ENCODE data around the gene NHLH1.
"Not testable (repeated sequence)": the region's sequence is repeated elsewhere in the genome, so short reads cannot be mapped to it uniquely, and the experiment has no call there.

The NHLH1 gene

DNA sequence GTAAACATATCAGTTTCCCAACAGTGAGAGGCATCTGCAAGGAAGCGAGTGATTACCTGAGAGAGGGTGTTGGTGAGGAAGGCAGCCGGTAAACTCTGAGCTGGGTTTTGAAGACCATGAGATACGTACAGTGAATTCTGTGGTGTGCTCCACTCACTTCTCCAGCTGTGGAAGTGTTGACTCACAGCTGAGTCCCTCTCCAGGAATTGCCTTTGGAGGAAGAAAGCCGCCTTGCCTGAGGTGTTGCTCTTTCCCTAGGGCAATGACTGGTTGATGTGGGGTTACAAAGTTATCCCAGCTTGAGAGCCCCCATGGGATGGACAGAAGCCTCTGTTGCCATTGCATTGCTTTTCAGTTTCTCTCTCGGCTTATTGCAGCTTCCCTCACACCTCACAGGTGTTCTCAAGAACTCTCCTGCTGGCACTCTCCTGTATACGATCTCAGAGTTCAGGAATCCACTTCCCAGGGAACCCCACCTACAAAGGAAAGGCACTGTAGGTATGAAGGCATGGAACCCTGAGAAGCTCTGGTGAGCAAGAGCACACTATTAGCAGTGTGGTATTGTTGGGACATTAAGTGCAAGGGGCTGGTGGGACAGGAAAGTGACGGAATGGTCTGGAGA, 10.8 kb downstream of the NHLH1 start:
- no peak for DNase-seq (ENCODE audit: low read depth in 2 of 2)

DNA sequence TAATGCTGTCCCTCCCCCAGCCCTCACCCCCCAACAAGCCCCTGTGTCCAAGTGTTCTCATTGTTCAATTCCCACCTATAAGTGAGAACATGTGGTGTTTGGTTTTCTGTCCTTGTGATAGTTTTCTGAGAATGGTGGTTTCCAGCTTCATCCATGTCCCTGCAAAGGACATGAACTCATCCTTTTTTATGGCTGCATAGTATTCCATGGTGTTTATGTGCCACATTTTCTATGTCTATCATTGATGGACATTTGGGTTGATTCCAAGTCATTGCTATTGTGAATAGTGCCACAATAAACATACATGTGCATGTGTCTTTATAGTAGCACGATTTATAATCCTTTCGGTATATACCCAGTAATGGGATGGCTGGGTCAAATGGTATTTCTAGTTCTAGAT, 17.9 kb downstream of the NHLH1 start:
- DNase-seq (ENCODE audit: low read depth in 2 of 2): not testable (repeated sequence)

GRCh38 chr1:160388406-160388805, 21.5 kb downstream of the NHLH1 start:
- not testable (repeated sequence) for DNase-seq (ENCODE audit: low read depth in 2 of 2)

DNA sequence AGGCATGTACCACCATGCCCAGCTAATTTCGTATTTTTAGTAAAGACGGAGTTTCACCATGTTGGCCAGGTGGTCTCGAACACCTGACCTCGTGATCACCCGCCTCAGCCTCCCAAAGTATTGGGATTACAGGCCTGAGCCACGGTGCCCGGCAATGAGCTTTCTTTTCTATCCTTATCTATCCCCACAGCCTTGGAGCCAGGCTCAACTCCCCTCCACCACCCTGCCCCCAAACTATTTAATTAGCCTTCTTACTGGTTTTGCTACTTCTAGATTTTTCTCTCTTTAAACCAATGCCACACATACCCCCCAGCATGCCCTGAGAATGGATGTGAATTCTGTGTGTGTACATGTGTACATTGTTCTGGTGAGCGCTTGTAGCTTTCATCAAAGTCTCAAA, 27.8 kb downstream of the NHLH1 start:
- no peak for DNase-seq (ENCODE audit: low read depth in 2 of 2)

- DNase-seq (ENCODE audit: low read depth in 2 of 2): no peak
Observed at GRCh38 chr1:160397651-160398050, 30.8 kb downstream of the NHLH1 start.

GRCh38 chr1:160398823-160399222, 32.0 kb downstream of the NHLH1 start:
- DNase-seq (ENCODE audit: low read depth in 2 of 2): no peak

DNA sequence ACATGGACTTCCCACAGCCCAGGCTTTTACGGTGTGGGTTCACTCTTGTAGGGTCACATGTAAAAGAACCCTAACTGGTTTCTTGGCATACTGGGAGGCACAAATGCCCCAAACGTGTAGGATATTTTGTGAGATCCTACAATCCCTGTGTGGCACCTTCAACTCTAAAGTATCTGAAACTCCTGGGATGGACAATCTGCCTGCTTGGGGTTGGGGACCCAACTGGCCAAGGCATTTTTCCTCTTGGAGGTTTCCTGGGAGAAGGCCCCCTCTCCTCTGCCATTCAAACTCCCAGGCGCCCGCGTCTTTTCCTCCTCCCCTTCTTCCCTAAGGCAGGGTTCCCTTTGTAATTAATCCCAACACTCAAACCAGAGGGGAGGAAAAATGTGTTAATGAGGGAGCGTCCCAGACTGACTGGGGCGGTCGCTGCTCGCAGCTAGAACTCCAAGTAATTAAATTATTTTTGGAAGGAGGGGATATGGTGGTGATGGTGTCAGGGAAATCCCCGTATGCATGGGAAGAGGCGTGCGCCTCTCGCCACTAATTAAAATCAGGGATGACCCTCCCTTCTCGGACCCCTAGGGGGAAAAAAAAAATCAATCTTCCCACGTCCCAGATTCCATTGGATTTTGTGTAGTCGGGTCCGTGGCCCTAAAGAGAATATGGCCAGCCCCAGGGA, 32.8 kb downstream of the NHLH1 start:
- no peak for DNase-seq (ENCODE audit: low read depth in 2 of 2)

GRCh38 chr1:160400223-160400645, 33.4 kb downstream of the NHLH1 start, which contains the start of gene VANGL2:
Gene VANGL2 (plus strand): TSS chr1:160400564. CDS start chr1:160415838, 15,274 bp downstream.
- DNase-seq (ENCODE audit: low read depth in 2 of 2): peak in 1 of 2 donors; percentile 18

DNA sequence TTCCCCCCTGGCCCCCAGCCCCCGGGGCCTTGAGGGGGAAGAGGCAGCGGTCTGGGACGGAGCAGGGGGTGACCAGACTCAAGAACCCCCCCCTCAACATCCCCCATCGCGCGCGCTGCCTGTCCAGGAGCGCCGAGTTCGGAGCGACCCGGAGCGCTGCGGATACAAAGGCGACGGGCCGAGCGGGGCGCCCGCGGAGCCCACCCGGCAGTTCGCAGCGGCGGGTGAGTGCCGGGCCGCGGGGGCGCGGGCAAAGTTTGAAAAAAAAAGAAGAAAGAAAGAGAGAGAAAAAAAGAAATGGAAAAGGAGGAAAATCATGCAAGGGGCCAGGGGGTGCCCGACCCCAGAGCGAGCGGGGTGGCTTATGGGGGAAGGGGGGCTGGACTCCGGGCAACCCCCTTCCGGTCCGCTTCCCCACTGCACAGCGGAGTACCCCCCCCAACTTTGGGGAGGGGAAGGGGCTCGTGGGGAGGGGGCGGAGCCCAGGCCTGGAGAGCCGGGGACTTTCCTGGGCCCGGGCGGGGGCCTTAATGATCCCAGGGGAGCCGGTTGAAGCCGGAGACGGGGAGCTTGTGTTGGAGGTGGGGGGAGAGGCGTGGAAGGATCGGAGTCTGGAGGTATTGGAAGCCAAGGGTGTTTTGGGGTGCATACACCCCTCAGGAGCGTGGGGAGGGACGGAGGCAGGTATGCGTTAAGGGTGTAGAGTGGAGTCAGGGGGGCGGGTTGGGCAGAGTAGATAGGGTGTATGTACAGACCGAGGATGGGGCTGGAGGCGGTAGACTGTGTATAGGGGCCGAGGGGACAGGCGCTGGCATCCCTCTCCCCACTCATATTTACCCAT, 34.0 kb downstream of the NHLH1 start:
- DNase-seq (ENCODE audit: low read depth in 2 of 2): no peak

DNA sequence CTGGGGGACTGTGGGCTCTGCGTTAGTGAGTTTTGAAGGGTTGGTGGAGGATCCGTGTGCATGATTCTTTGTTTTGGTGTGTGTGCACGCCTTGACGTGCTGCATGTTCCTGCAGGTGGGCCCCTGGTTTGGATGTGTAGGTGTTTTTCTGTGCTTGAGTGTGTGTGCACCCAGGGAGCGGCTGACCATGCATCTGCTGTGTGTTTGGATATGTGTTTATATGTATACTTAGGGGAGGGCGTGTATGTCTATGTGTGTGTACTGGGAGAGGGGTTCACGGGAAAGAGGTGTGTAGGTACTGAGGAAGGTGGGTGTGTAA, 34.6 kb downstream of the NHLH1 start:
- DNase-seq (ENCODE audit: low read depth in 2 of 2): no peak

- no peak for DNase-seq (ENCODE audit: low read depth in 2 of 2)
Observed at GRCh38 chr1:160402001-160402795, 35.3 kb downstream of the NHLH1 start.

GRCh38 chr1:160403244-160403643, 36.4 kb downstream of the NHLH1 start:
- DNase-seq (ENCODE audit: low read depth in 2 of 2): no peak

- DNase-seq (ENCODE audit: low read depth in 2 of 2): no peak
Observed at GRCh38 chr1:160404094-160404493, 37.2 kb downstream of the NHLH1 start.

GRCh38 chr1:160405331-160405877, 38.5 kb downstream of the NHLH1 start:
- no peak for DNase-seq (ENCODE audit: low read depth in 2 of 2)

- no peak for DNase-seq (ENCODE audit: low read depth in 2 of 2)
Observed at GRCh38 chr1:160406131-160406968, 39.5 kb downstream of the NHLH1 start.

DNA sequence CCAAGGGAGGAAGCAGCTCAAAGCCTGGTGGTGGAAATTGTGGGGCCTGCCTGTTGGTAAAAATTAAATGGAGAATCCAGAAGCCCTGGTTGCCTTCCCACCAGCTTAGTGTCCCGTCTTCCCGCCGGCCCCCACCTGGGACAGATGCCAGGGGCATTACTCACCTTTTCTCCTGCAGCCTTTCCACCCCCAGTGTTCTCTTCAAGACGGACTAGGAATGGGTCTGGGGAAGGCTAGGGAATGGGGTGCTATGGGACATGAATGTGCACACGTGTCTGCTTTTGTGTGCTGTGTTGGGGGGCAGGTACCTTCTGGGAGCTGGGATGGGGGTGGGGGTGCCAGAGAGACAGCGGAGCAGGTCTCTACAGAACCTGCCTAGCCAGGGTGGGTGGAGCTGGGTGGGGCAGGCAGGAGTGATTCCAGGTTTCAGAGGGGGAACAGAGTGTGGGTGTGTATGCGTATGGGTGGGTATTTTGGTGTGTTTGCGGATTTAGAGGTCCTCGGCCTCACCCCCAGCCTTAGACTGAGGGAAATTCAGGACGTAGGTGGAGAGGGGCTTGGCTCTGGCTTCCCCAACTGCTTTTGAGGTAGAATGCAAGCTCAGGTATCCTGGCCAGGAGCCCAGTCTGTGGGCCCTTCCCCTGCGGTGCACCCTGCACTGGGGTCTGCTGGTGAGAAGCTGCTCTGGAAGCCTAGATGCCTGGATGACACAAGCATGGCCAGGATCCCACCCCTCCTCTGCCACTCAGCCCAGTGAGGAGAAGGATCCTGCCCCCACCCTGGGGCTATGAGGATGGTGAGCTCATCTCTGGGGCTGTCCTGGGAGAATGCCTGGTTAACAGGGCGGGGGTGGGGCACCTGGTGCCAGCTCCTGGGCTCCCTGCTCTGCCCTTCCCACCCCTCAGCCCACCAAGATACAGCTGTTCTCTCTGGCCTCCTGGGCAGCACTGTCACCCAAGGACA, 41.2 kb downstream of the NHLH1 start:
- no peak for DNase-seq (ENCODE audit: low read depth in 2 of 2)

DNA sequence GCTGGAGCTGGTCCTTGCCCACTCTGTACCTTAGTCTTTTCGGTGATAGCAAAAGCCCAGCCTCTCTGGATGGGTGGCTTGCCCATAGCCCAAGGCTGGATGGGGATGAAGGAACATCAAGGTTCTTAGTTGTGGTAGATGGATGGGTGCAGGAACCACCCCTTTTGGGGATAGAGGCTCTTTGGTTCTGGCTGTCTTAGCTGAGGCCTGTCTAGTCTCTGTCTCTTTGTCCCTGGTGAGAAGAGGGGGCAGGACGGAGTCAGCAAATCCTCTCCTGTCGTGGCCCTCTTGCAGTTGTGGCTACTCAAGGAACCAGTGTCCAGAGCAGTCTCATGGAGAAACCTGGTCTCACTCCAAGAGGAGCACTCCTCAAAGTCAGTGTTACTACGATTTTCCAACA, 42.0 kb downstream of the NHLH1 start:
- no peak for DNase-seq (ENCODE audit: low read depth in 2 of 2)

DNA sequence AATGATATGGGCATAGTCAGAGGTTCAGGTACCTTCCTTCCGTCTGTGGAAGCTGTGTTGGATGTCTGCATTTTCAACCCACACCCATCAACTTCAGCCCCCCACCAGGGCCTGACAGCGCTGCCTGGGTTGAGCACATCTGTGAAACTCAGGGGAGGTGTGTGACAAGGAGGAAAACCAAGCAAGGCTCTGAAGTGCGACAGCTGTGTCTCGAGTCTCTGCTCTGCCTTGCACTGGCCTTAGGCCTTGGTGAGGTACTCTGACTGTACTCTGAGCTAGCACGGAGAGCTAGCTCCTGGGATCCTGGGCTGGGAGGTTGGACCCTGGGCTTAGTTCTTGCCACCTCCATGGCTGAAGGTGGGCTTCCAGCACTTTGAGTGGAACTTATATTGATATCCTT, 42.6 kb downstream of the NHLH1 start:
- no peak for DNase-seq (ENCODE audit: low read depth in 2 of 2)

GRCh38 chr1:160410406-160411005, 43.6 kb downstream of the NHLH1 start:
- no peak for DNase-seq (ENCODE audit: low read depth in 2 of 2)
